ENCODE data around the gene STOM. TPM values are rescaled to one million over a fixed set of nuclear protein-coding genes. Genes with fewer than 3 reads are reported as not detected.
A peak's percentile ranks its signal among the peaks of the same experiment; 100 is the strongest.

STOM gene
- total RNA-seq, 2 experiments from 2014 or later: 50.7 to 54.9 TPM

- POLR2A ChIA-PET: interaction anchor here (0.6 to 1.2 kb wide), 2 partner anchors 11 to 103 kb away, joined by 3 to 5 read pairs; no protein-coding TSS in a partner anchor
- Mint-ChIP-seq H3K27me3 (ENCODE audit: low read depth) (no peaks in the 10 kb centered on the region), H3K4me1 (ENCODE audit: low read depth) (peaks cover 71% of the 10 kb centered on the region), H3K36me3 (ENCODE audit: low read depth) (peaks cover 44% of the 10 kb centered on the region), H3K27ac (peak overlapping the region; percentile 64), H3K9me3 (ENCODE audit: insufficient read depth) (peaks cover 4% of the 10 kb centered on the region), H3K4me3 (peak overlapping the region; percentile 62)
- ATAC-seq: peak; percentile 49
- CTCF ChIA-PET: interaction anchor here (0.7 to 3.6 kb wide), 4 partner anchors 11 to 41 kb away, joined by 3 to 21 read pairs (median 4); no protein-coding TSS in a partner anchor
- no peak for DNase-seq
Observed at GRCh38 chr9:121358751-121359150, 11.3 kb downstream of the STOM start.

- Mint-ChIP-seq H3K9me3 (ENCODE audit: insufficient read depth) (peaks cover 4% of the 10 kb centered on the region), H3K27me3 (ENCODE audit: low read depth) (no peaks in the 10 kb centered on the region), H3K4me1 (ENCODE audit: low read depth) (peaks cover 75% of the 10 kb centered on the region), H3K36me3 (ENCODE audit: low read depth) (peaks cover 56% of the 10 kb centered on the region), H3K27ac (peak overlapping the region; percentile 41), H3K4me3 (peak overlapping the region; percentile 31)
- POLR2A ChIA-PET: interaction anchor here (1.0 kb wide), 1 partner anchor 12 kb away, joined by 3 read pairs; no protein-coding TSS in a partner anchor
- CTCF ChIA-PET: interaction anchor here (0.8 to 3.6 kb wide), 2 partner anchors 37 to 42 kb away, joined by 3 to 21 read pairs; no protein-coding TSS in a partner anchor
- ATAC-seq (no peak), DNase-seq (no peak)
Observed at GRCh38 chr9:121357011-121357410, 13.0 kb downstream of the STOM start.

- no peak for DNase-seq
- no peak overlapping the region for H3K4me3 Mint-ChIP-seq
- peaks cover 70% of the 10 kb centered on the region for H3K4me1 Mint-ChIP-seq (ENCODE audit: low read depth)
- peaks cover 2% of the 10 kb centered on the region for H3K9me3 Mint-ChIP-seq (ENCODE audit: insufficient read depth)
- H3K27me3 Mint-ChIP-seq (ENCODE audit: low read depth): no peaks in the 10 kb centered on the region
- peaks cover 63% of the 10 kb centered on the region for H3K36me3 Mint-ChIP-seq (ENCODE audit: low read depth)
- H3K27ac Mint-ChIP-seq: peak overlapping the region; percentile 31
- CTCF ChIA-PET: interaction anchor here (0.5 to 3.7 kb wide), 8 partner anchors 9 to 518 kb away, joined by 3 to 31 read pairs (median 3); no protein-coding TSS in a partner anchor
- POLR2A ChIA-PET: interaction anchor here (1.1 to 1.2 kb wide), 2 partner anchors 16 to 34 kb away, joined by 3 to 7 read pairs; no protein-coding TSS in a partner anchor
- no peak for ATAC-seq
Observed at GRCh38 chr9:121354762-121355161, 15.3 kb downstream of the STOM start.

DNA sequence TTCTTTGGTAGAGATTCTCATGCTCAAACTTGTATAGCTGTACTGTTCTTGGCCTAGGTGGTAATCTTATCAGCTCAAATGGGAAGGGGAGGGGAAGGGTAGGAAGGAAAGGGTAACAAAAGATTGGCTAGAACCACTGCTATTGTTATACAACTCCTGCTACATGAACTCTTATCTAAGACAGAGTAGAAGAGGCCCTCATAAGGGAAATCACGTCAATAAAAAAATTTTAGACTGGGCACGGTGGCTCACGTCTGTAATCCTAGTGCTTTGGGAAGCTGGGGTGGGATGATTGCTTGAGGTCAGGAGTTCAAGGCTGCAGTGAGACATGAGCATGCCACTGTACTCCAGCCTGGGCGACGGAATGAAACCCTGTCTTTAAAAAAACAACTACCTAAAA is 15.9 kb downstream of the STOM start:
- Mint-ChIP-seq H3K9me3 (ENCODE audit: insufficient read depth) (no peaks in the 10 kb centered on the region), H3K27me3 (ENCODE audit: low read depth) (no peaks in the 10 kb centered on the region), H3K36me3 (ENCODE audit: low read depth) (peaks cover 62% of the 10 kb centered on the region), H3K27ac (peak overlapping the region; percentile 81), H3K4me1 (ENCODE audit: low read depth) (peaks cover 64% of the 10 kb centered on the region), H3K4me3 (peak overlapping the region; percentile 37)
- no peak for DNase-seq
- POLR2A ChIA-PET: interaction anchor here (1.0 to 1.2 kb wide), 4 partner anchors 15 to 34 kb away, joined by 3 to 8 read pairs (median 5); no protein-coding TSS in a partner anchor
- CTCF ChIA-PET: interaction anchor here (0.5 to 3.7 kb wide), 13 partner anchors 10 to 518 kb away, joined by 3 to 31 read pairs (median 3); no protein-coding TSS in a partner anchor
- ATAC-seq: peak; percentile 15

- H3K36me3 Mint-ChIP-seq (ENCODE audit: low read depth): peaks cover 64% of the 10 kb centered on the region
- H3K4me1 Mint-ChIP-seq (ENCODE audit: low read depth): peaks cover 57% of the 10 kb centered on the region
- no peaks in the 10 kb centered on the region for H3K9me3 Mint-ChIP-seq (ENCODE audit: insufficient read depth)
- DNase-seq (peak; percentile 85), ATAC-seq (peak; percentile 98)
- ChIA-PET POLR2A (interaction anchor here (1.0 to 1.2 kb wide), 3 partner anchors 15 to 33 kb away, joined by 3 to 8 read pairs (median 7); no protein-coding TSS in a partner anchor), CTCF (interaction anchor here (0.7 to 3.7 kb wide), 10 partner anchors 10 to 140 kb away, joined by 3 to 31 read pairs (median 4); no protein-coding TSS in a partner anchor)
- H3K27me3 Mint-ChIP-seq (ENCODE audit: low read depth): no peaks in the 10 kb centered on the region
- H3K4me3 Mint-ChIP-seq: peak overlapping the region; percentile 37
- H3K27ac Mint-ChIP-seq: peak overlapping the region; percentile 81
Observed at GRCh38 chr9:121353241-121354061, 16.6 kb downstream of the STOM start.

- H3K4me3 Mint-ChIP-seq: no peak overlapping the region
- H3K9me3 Mint-ChIP-seq (ENCODE audit: insufficient read depth): no peaks in the 10 kb centered on the region
- DNase-seq (peak; percentile 17), ATAC-seq (no peak)
- no peaks in the 10 kb centered on the region for H3K27me3 Mint-ChIP-seq (ENCODE audit: low read depth)
- H3K4me1 Mint-ChIP-seq (ENCODE audit: low read depth): peaks cover 41% of the 10 kb centered on the region
- ChIA-PET POLR2A (interaction anchor here (1.1 kb wide), 1 partner anchor 13 kb away, joined by 3 read pairs; no protein-coding TSS in a partner anchor), CTCF (interaction anchor here (1.1 to 4.5 kb wide), 3 partner anchors 11 to 47 kb away, joined by 3 to 24 read pairs (median 3); no protein-coding TSS in a partner anchor)
- H3K36me3 Mint-ChIP-seq (ENCODE audit: low read depth): peaks cover 71% of the 10 kb centered on the region
- H3K27ac Mint-ChIP-seq: no peak overlapping the region
Observed at GRCh38 chr9:121350993-121351561, 19.0 kb downstream of the STOM start.

GRCh38 chr9:121350036-121350435 is 20.0 kb downstream of the STOM start:
- ChIA-PET CTCF (interaction anchor here (1.2 to 4.5 kb wide), 4 partner anchors 23 to 48 kb away, joined by 3 to 24 read pairs (median 3); no protein-coding TSS in a partner anchor), POLR2A (interaction anchor here (1.1 kb wide), 1 partner anchor 14 kb away, joined by 3 read pairs; no protein-coding TSS in a partner anchor)
- ATAC-seq (no peak), DNase-seq (no peak)
- no peak overlapping the region for H3K27ac Mint-ChIP-seq
- no peaks in the 10 kb centered on the region for H3K27me3 Mint-ChIP-seq (ENCODE audit: low read depth)
- H3K36me3 Mint-ChIP-seq (ENCODE audit: low read depth): peaks cover 69% of the 10 kb centered on the region
- no peaks in the 10 kb centered on the region for H3K9me3 Mint-ChIP-seq (ENCODE audit: insufficient read depth)
- H3K4me1 Mint-ChIP-seq (ENCODE audit: low read depth): peaks cover 34% of the 10 kb centered on the region
- no peak overlapping the region for H3K4me3 Mint-ChIP-seq

DNA sequence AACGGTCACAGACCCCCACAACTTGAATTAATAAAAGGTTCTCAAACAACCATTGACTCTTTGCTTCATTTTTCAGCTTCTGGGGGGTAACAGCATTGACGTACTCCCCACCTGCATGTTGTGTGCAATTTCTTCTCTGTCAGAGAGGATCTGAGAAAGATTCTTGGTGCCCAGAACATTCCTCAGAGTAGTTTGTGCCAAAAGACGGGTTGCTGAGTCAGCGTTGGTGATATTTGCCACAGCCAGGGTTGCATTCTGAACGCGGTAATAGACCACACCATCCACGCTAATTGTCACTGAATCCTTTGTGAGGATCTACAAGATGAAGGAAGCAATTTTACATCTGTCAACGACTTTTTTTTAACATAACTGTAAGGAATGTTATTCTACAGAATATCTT is 21.0 kb downstream of the STOM start:
- H3K4me1 Mint-ChIP-seq (ENCODE audit: low read depth): peaks cover 30% of the 10 kb centered on the region
- DNase-seq (peak; percentile 11), ATAC-seq (no peak)
- H3K36me3 Mint-ChIP-seq (ENCODE audit: low read depth): peaks cover 66% of the 10 kb centered on the region
- POLR2A ChIA-PET: no interaction called here
- CTCF ChIA-PET: interaction anchor here (0.7 to 4.5 kb wide), 5 partner anchors 10 to 71 kb away, joined by 3 to 24 read pairs (median 3); no protein-coding TSS in a partner anchor
- H3K27ac Mint-ChIP-seq: no peak overlapping the region
- H3K27me3 Mint-ChIP-seq (ENCODE audit: low read depth): no peaks in the 10 kb centered on the region
- H3K9me3 Mint-ChIP-seq (ENCODE audit: insufficient read depth): no peaks in the 10 kb centered on the region
- no peak overlapping the region for H3K4me3 Mint-ChIP-seq

DNA sequence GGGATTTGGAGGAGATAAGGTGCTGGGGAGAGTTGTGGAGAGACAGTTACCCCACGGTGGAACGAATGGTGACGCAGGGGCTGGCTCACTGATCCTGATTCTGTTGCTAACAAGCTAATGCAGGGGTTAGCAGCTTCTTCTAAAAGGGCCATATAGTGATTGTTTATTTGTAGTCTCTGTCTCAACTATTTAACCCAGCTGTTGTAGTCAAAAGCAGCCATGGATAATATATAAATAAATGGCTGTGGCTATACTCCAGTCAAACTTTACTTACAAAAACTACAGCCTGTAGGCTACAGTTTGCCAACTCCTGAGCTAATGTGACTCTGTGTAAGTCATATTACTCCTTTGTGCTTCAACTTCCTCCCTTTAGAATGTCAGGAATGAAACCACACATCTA is 21.8 kb downstream of the STOM start:
- Mint-ChIP-seq H3K27me3 (ENCODE audit: low read depth) (no peaks in the 10 kb centered on the region), H3K27ac (no peak overlapping the region), H3K9me3 (ENCODE audit: insufficient read depth) (no peaks in the 10 kb centered on the region), H3K4me3 (no peak overlapping the region), H3K4me1 (ENCODE audit: low read depth) (peaks cover 22% of the 10 kb centered on the region), H3K36me3 (ENCODE audit: low read depth) (peaks cover 67% of the 10 kb centered on the region)
- CTCF ChIA-PET: interaction anchor here (0.7 to 4.5 kb wide), 4 partner anchors 9 to 70 kb away, joined by 3 to 24 read pairs (median 4); no protein-coding TSS in a partner anchor
- no peak for ATAC-seq
- POLR2A ChIA-PET: interaction anchor here (0.8 kb wide), 1 partner anchor 238 kb away, joined by 3 read pairs; no protein-coding TSS in a partner anchor
- DNase-seq: peak; percentile 7

GRCh38 chr9:121345070-121345469 is 25.0 kb downstream of the STOM start:
- Mint-ChIP-seq H3K4me3 (no peak overlapping the region), H3K9me3 (ENCODE audit: insufficient read depth) (no peaks in the 10 kb centered on the region), H3K27ac (no peak overlapping the region), H3K4me1 (ENCODE audit: low read depth) (peaks cover 4% of the 10 kb centered on the region), H3K27me3 (ENCODE audit: low read depth) (no peaks in the 10 kb centered on the region), H3K36me3 (ENCODE audit: low read depth) (peaks cover 51% of the 10 kb centered on the region)
- ChIA-PET CTCF (interaction anchor here (1.0 to 4.9 kb wide), 4 partner anchors 25 to 132 kb away, joined by 3 to 31 read pairs (median 4); no protein-coding TSS in a partner anchor), POLR2A (no interaction called here)
- DNase-seq: no peak
- no peak for ATAC-seq

GRCh38 chr9:121344184-121344583 is 25.9 kb downstream of the STOM start:
- Mint-ChIP-seq H3K4me1 (ENCODE audit: low read depth) (peaks cover 4% of the 10 kb centered on the region), H3K27ac (no peak overlapping the region), H3K36me3 (ENCODE audit: low read depth) (peaks cover 48% of the 10 kb centered on the region), H3K4me3 (no peak overlapping the region), H3K9me3 (ENCODE audit: insufficient read depth) (no peaks in the 10 kb centered on the region), H3K27me3 (ENCODE audit: low read depth) (no peaks in the 10 kb centered on the region)
- ATAC-seq (no peak), DNase-seq (no peak)
- ChIA-PET POLR2A (no interaction called here), CTCF (interaction anchor here (1.2 to 4.9 kb wide), 4 partner anchors 24 to 55 kb away, joined by 3 to 31 read pairs (median 4); no protein-coding TSS in a partner anchor)

All from activated CD8-positive, alpha-beta T cell treated with anti-CD3 and anti-CD28 coated beads, Interleukin-2, amount 10 ng/mL, durations not matched to agents 7 days and 5 days (primary cell).